ENCODE measurements around the gene ADD3.

Gene ADD3

GRCh38 chr10:110007701-110008517 lies at the start of gene ADD3 (continued):
- TF ChIP-seq, protein P1, sequence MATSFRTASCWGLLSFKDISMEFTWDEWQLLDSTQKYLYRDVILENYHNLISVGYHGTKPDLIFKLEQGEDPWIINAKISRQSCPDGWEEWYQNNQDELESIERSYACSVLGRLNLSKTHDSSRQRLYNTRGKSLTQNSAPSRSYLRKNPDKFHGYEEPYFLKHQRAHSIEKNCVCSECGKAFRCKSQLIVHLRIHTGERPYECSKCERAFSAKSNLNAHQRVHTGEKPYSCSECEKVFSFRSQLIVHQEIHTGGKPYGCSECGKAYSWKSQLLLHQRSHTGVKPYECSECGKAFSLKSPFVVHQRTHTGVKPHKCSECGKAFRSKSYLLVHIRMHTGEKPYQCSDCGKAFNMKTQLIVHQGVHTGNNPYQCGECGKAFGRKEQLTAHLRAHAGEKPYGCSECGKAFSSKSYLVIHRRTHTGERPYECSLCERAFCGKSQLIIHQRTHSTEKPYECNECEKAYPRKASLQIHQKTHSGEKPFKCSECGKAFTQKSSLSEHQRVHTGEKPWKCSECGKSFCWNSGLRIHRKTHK (tag by site-specific recombination; IDR thresholded peaks at IDR 0.05): no peak
- TF ChIP-seq ZNF248 (tag by site-specific recombination; IDR thresholded peaks at IDR 0.05) (no peak), ZSCAN30 (tag by site-specific recombination; IDR thresholded peaks at IDR 0.05) (no peak; the same call in 1 of the 2 replicates), ZNF398 (tag by site-specific recombination; IDR thresholded peaks at IDR 0.05) (peak; percentile 69), ZNF214 (tag by site-specific recombination; IDR thresholded peaks at IDR 0.05; ENCODE audit: borderline replicate concordance) (no peak), ZNF626 (tag by site-specific recombination; IDR thresholded peaks at IDR 0.05) (no peak), ZNF621 (tag by site-specific recombination; IDR thresholded peaks at IDR 0.05) (no peak), ZNF202 (tag by site-specific recombination; IDR thresholded peaks at IDR 0.05; ENCODE audit: borderline replicate concordance) (no peak), ZBTB7A (tag by site-specific recombination; IDR thresholded peaks at IDR 0.05; ENCODE audit: low read depth) (peak; percentile 40; the same call in 1 of the 2 replicates), KLF9 (tag by site-specific recombination; IDR thresholded peaks at IDR 0.05; ENCODE audit: low read depth) (peak; percentile 55), ZNF747 (tag by site-specific recombination; IDR thresholded peaks at IDR 0.05) (no peak), ZNF324 (tag by site-specific recombination; IDR thresholded peaks at IDR 0.05) (no peak), YY1 (tag by site-specific recombination; IDR thresholded peaks at IDR 0.05) (no peak), ZNF561 (tag by site-specific recombination; IDR thresholded peaks at IDR 0.05; ENCODE audit: borderline replicate concordance) (no peak), GLI2 (tag by site-specific recombination; IDR thresholded peaks at IDR 0.05; ENCODE audit: borderline replicate concordance, low read depth) (no peak), ZNF610 (tag by site-specific recombination; IDR thresholded peaks at IDR 0.05; ENCODE audit: borderline replicate concordance) (peak; percentile 59; the same call in 1 of the 2 replicates), ZNF24 (tag by site-specific recombination; IDR thresholded peaks at IDR 0.05) (peak; percentile 57; the same call in 1 of the 2 replicates), ZNF670 (tag by site-specific recombination; IDR thresholded peaks at IDR 0.05; ENCODE audit: low read depth) (no peak), ZNF23 (tag by site-specific recombination; IDR thresholded peaks at IDR 0.05; ENCODE audit: borderline replicate concordance) (no peak), KLF7 (tag by site-specific recombination; IDR thresholded peaks at IDR 0.05; ENCODE audit: borderline replicate concordance) (0 out of 2 replicates have a peak, but pooled peaks have one; percentile 40), ZFHX2 (tag by site-specific recombination; conservative IDR thresholded peaks at IDR 0.05) (no peak; the same call in 1 of the 2 replicates), KLF16 (tag by site-specific recombination; IDR thresholded peaks at IDR 0.05) (peak; percentile 53; the same call in 1 of the 2 replicates), ZNF10 (tag by site-specific recombination; IDR thresholded peaks at IDR 0.05) (no peak), HOXD13 (CRISPR knock-in tag; IDR thresholded peaks at IDR 0.05; ENCODE audit: borderline replicate concordance) (no peak), ZNF2 (tag by site-specific recombination; IDR thresholded peaks at IDR 0.05) (peak; percentile 63; the same call in 1 of the 2 replicates), KLF1 (tag by site-specific recombination; IDR thresholded peaks at IDR 0.05) (peak; percentile 54), ZNF623 (tag by site-specific recombination; IDR thresholded peaks at IDR 0.05) (no peak)
- TF ChIP-seq, protein P2, sequence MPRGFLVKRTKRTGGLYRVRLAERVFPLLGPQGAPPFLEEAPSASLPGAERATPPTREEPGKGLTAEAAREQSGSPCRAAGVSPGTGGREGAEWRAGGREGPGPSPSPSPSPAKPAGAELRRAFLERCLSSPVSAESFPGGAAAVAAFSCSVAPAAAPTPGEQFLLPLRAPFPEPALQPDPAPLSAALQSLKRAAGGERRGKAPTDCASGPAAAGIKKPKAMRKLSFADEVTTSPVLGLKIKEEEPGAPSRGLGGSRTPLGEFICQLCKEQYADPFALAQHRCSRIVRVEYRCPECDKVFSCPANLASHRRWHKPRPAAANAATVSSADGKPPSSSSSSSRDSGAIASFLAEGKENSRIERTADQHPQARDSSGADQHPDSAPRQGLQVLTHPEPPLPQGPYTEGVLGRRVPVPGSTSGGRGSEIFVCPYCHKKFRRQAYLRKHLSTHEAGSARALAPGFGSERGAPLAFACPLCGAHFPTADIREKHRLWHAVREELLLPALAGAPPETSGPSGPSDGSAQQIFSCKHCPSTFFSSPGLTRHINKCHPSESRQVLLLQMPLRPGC (tag by site-specific recombination; IDR thresholded peaks at IDR 0.05): 0 out of 2 replicates have a peak, but pooled peaks have one; percentile 17
- TF ChIP-seq, protein P3, sequence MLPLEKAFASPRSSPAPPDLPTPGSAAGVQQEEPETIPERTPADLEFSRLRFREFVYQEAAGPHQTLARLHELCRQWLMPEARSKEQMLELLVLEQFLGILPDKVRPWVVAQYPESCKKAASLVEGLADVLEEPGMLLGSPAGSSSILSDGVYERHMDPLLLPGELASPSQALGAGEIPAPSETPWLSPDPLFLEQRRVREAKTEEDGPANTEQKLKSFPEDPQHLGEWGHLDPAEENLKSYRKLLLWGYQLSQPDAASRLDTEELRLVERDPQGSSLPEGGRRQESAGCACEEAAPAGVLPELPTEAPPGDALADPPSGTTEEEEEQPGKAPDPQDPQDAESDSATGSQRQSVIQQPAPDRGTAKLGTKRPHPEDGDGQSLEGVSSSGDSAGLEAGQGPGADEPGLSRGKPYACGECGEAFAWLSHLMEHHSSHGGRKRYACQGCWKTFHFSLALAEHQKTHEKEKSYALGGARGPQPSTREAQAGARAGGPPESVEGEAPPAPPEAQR (tag by site-specific recombination; IDR thresholded peaks at IDR 0.05): no peak
- TF ChIP-seq, protein P4, sequence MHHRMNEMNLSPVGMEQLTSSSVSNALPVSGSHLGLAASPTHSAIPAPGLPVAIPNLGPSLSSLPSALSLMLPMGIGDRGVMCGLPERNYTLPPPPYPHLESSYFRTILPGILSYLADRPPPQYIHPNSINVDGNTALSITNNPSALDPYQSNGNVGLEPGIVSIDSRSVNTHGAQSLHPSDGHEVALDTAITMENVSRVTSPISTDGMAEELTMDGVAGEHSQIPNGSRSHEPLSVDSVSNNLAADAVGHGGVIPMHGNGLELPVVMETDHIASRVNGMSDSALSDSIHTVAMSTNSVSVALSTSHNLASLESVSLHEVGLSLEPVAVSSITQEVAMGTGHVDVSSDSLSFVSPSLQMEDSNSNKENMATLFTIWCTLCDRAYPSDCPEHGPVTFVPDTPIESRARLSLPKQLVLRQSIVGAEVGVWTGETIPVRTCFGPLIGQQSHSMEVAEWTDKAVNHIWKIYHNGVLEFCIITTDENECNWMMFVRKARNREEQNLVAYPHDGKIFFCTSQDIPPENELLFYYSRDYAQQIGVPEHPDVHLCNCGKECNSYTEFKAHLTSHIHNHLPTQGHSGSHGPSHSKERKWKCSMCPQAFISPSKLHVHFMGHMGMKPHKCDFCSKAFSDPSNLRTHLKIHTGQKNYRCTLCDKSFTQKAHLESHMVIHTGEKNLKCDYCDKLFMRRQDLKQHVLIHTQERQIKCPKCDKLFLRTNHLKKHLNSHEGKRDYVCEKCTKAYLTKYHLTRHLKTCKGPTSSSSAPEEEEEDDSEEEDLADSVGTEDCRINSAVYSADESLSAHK (tag by site-specific recombination; IDR thresholded peaks at IDR 0.05): no peak

Data from HEK293 (cell line).